ENCODE data around the gene ADORA3.

DNA sequence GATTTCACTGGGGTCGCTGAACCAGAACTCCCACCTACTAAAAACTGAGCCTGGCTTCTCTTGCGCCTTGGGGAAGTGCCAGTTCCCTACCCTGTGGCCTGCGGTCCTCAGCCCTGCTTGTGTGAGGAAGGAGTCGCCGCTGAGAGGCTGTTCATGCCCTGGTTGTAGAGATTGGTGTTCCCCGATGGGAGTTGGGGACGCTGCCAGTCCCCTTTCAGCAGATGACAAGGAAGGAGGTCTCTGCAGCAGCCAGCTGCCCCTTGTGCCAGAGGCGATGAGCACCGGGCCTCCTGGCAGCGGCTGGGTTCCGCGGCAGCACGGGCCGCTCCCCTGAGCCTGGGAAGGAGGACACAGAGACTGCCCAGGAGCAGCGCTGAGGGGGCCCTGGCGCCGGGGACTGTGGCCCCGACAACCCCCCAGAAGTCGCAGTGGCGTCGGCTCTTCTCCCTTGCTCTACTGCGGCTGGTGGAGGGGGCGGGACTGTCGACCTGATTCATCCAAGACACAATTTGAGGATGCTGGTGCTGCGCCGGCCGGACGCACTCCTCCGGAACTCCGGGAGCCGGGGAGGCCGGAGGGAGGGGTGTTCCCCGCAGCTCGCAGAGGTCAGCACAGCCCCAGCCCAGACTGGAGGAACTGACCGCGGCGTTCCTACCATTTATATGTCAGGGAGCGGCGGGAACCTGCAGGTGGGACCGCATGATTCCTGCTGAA is 12.0 kb upstream of the ADORA3 start:
- no peak for TF ChIP-seq TAF1 (IDR thresholded peaks at IDR 0.05; ENCODE audit: borderline replicate concordance, low read depth, low read length)
- TF ChIP-seq POLR2AphosphoS5 (IDR thresholded peaks at IDR 0.05; ENCODE audit: low read depth, low read length), result no peak

Measured in GM12892 (cell line).